ENCODE results near the gene TBC1D16. TPM values are rescaled to one million over a fixed set of nuclear protein-coding genes. Genes with fewer than 3 reads are reported as not detected.

The TBC1D16 gene
- total RNA-seq, 1 experiment from 2014 or later = 21.1 TPM

- no peak overlapping the region for H3K27ac Mint-ChIP-seq (ENCODE audit: low read depth, unreplicated experiment)
- H3K9me3 Mint-ChIP-seq (ENCODE audit: unreplicated experiment) = no peaks in the 10 kb centered on the region
- CTCF ChIA-PET = interaction anchor here (5.2 kb wide), 1 partner anchor 103 kb away, joined by 63 read pairs; no protein-coding TSS in a partner anchor
- POLR2A ChIA-PET = no interaction called here
- intact Hi-C loops (cut with micrococcal nuclease) = no loop called here
- peaks cover 12% of the 10 kb centered on the region for H3K4me1 Mint-ChIP-seq (ENCODE audit: insufficient read depth, unreplicated experiment)
- TF ChIP-seq CTCF (IDR thresholded peaks at IDR 0.05; ENCODE audit: unreplicated experiment) = no peak
- DNase-seq (ENCODE audit: unreplicated experiment) = no peak
- no TSS peak for BruUV-seq (replicated peaks)
- no peaks in the 10 kb centered on the region for H3K36me3 Mint-ChIP-seq (ENCODE audit: insufficient read depth, unreplicated experiment)
- no peaks in the 10 kb centered on the region for H3K27me3 Mint-ChIP-seq (ENCODE audit: insufficient read depth, unreplicated experiment)
- H3K4me3 Mint-ChIP-seq (ENCODE audit: unreplicated experiment) = no peak overlapping the region
These were observed 122.2 kb downstream of the TBC1D16 start for GRCh38 chr17:79913451-79913850.

GRCh38 chr17:79912552-79913330 lies 122.9 kb downstream of the TBC1D16 start:
- Mint-ChIP-seq H3K4me3 (ENCODE audit: unreplicated experiment) (no peak overlapping the region), H3K27ac (ENCODE audit: low read depth, unreplicated experiment) (no peak overlapping the region), H3K4me1 (ENCODE audit: insufficient read depth, unreplicated experiment) (peaks cover 12% of the 10 kb centered on the region), H3K27me3 (ENCODE audit: insufficient read depth, unreplicated experiment) (no peaks in the 10 kb centered on the region), H3K9me3 (ENCODE audit: unreplicated experiment) (no peaks in the 10 kb centered on the region), H3K36me3 (ENCODE audit: insufficient read depth, unreplicated experiment) (no peaks in the 10 kb centered on the region)
- CTCF ChIA-PET = no interaction called here
- POLR2A ChIA-PET = no interaction called here
- DNase-seq (ENCODE audit: unreplicated experiment) = no peak
- intact Hi-C loops (cut with micrococcal nuclease) = no loop called here
- BruUV-seq (replicated peaks) = no TSS peak
- TF ChIP-seq CTCF (IDR thresholded peaks at IDR 0.05; ENCODE audit: unreplicated experiment) = no peak

DNA sequence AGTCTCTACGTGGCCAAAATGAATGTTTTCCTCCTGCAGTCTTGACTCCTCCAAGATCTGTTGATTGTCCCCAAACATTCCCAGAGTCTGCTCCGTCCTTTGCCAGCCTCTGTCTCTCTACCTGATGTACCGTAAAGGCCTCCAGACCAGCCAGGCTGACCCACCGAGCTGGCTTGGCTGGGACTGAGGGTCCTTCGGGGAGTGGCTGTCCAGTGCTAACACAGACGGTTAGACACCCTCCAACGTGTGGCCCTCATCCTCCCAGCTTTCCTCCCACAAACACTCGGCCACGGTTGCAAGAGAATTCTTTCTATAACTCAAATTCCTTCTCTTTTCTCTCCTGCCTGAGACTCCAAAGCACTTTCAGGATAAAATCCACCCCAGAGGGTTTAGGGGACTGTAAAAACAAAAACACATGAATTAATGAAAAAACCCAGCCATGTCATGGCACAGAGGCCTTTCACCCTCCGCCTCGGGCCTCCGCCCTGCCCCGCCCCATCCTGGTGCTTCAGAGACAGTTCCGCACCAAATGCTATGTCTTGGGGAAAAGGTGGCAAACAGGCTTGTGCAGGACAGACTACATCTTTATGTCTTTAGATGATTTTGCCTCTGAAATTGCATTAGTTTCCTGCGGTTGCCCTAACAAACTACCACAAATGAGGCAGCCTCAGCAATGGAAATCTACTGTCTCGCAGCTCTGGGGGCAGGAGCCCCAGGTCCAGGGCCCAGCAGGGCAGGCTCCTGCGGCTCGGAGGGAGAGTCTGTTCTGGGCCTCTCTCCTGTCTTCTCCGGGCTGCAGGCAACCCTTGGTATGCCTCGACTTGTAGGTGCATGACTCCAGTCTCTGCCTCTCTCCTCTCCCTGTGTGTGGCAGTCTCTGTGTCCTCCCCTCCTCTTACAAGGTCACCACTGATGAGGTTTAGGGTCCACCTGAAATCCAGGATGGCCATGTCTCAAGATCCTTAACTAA lies 124.0 kb downstream of the TBC1D16 start:
- Mint-ChIP-seq H3K27ac (ENCODE audit: low read depth, unreplicated experiment) (no peak overlapping the region), H3K27me3 (ENCODE audit: insufficient read depth, unreplicated experiment) (no peaks in the 10 kb centered on the region), H3K4me1 (ENCODE audit: insufficient read depth, unreplicated experiment) (peaks cover 12% of the 10 kb centered on the region), H3K4me3 (ENCODE audit: unreplicated experiment) (no peak overlapping the region), H3K36me3 (ENCODE audit: insufficient read depth, unreplicated experiment) (no peaks in the 10 kb centered on the region), H3K9me3 (ENCODE audit: unreplicated experiment) (no peaks in the 10 kb centered on the region)
- ChIA-PET POLR2A (no interaction called here), CTCF (no interaction called here)
- intact Hi-C loops (cut with micrococcal nuclease) = no loop called here
- no TSS peak for BruUV-seq (replicated peaks)
- no peak for DNase-seq (ENCODE audit: unreplicated experiment)
- no peak for TF ChIP-seq CTCF (IDR thresholded peaks at IDR 0.05; ENCODE audit: unreplicated experiment)

- no peak for TF ChIP-seq CTCF (IDR thresholded peaks at IDR 0.05; ENCODE audit: unreplicated experiment)
- ChIA-PET CTCF (no interaction called here), POLR2A (no interaction called here)
- Mint-ChIP-seq H3K4me1 (ENCODE audit: insufficient read depth, unreplicated experiment) (peaks cover 7% of the 10 kb centered on the region), H3K27ac (ENCODE audit: low read depth, unreplicated experiment) (no peak overlapping the region), H3K4me3 (ENCODE audit: unreplicated experiment) (no peak overlapping the region), H3K9me3 (ENCODE audit: unreplicated experiment) (no peaks in the 10 kb centered on the region), H3K27me3 (ENCODE audit: insufficient read depth, unreplicated experiment) (no peaks in the 10 kb centered on the region), H3K36me3 (ENCODE audit: insufficient read depth, unreplicated experiment) (no peaks in the 10 kb centered on the region)
- DNase-seq (ENCODE audit: unreplicated experiment) = no peak
- no TSS peak for BruUV-seq (replicated peaks)
- intact Hi-C loops (cut with micrococcal nuclease) = no loop called here
These were observed 124.7 kb downstream of the TBC1D16 start for GRCh38 chr17:79910985-79911361.
